Measurements from ENCODE around the gene VKORC1L1. TPM values are rescaled to one million over a fixed set of nuclear protein-coding genes. Genes with fewer than 3 reads are reported as not detected.
A peak's percentile ranks its signal among the peaks of the same experiment; 100 is the strongest.
"Not testable (repeated sequence)": the region's sequence is repeated elsewhere in the genome, so short reads cannot be mapped to it uniquely, and the experiment has no call there.

The VKORC1L1 gene
- total RNA-seq, 3 donors from 2014 or later (not counting 1 experiment from before 2014, with no cell fraction given) = 5.7 to 8.2 (median 7.1) TPM

DNA sequence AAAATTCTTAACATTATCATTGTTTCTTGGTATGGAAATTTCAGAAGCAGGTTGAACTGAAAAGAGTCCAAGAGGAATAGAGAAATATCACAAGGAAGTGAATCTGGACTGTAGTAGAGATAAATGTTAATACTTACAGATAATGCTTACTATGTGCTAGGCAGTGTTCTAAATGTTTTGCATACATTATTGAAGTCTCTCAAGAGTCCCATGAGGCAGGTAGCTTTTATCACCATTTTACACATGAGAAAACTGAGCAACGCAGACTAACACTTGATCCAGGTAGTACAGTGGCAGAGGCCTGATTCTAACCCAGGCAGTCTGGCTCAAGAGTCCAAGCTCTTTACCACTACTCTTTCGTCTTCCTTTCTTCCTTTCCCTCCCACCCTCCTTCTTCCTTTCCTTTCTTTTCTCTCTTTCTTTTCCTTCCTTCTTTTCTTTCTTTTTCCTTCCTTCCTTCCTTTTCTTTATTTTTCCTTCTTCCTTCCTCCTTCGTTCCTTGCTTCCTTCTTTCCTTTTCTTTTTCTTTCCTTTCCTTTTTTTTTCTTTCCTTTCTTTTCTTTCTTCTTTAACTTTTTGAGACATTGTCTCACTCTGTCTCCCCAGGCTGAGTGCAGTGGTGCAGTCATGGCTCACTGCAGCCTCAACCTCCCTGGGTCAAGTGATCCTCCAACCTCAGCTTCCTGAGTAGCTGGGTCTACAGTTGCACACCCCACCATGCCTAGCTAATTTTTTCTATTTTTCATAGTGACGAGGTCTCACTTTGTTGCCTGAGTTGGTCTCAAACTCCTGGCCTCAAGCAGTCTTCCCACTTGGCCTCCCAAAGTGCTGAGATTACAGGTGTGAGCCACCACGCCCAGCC lies 6.6 kb downstream of the VKORC1L1 start:
- 62% methylated on average over 4 of the region's 5 CpGs for WGBS (ENCODE audit: insufficient coverage)
- DNase-seq; H3K9me3 Mint-ChIP-seq; H3K36me3 ChIP-seq (ENCODE audit: control insufficient read depth, insufficient read depth, low read length); H3K27ac Mint-ChIP-seq; ATAC-seq; intact Hi-C loops (cut with micrococcal nuclease); H3K9me3 ChIP-seq (ENCODE audit: control insufficient read depth, insufficient read depth, low read length); H3K4me3 Mint-ChIP-seq; H3K27me3 ChIP-seq (ENCODE audit: control insufficient read depth, insufficient read depth, low read length); H3K27ac ChIP-seq (ENCODE audit: low read length); H3K27me3 Mint-ChIP-seq (ENCODE audit: low read depth in 2 of 2); H3K4me3 ChIP-seq (ENCODE audit: low read length); H3K36me3 Mint-ChIP-seq; H3K4me1 ChIP-seq (ENCODE audit: control insufficient read depth, insufficient read depth, low read length): not testable (repeated sequence)
- peaks cover 11 to 12% of the 10 kb centered on the region in 2 donors for H3K4me1 Mint-ChIP-seq

DNA sequence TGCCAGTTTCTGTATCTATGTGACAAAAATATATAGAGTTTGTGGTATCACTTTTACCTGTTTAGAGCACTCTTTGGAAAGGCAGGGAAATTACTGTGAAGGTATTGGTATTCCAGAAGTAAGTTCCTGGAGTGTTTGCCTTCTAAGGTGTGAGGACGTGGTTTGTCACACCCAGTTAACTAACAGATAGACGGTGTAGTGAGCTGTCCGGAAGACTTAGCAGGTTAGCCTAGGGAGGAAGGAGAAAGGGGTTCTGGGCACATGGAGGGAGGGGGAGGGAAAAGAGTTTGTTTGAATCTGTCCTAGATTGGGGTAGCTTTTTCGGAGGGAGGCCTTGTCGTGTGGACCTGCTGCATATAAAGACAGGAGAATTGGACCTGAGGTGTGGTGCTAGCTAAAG lies 7.4 kb downstream of the VKORC1L1 start:
- H3K4me3 Mint-ChIP-seq; DNase-seq; H3K36me3 Mint-ChIP-seq; H3K9me3 ChIP-seq (ENCODE audit: control insufficient read depth, insufficient read depth, low read length); H3K36me3 ChIP-seq (ENCODE audit: control insufficient read depth, insufficient read depth, low read length); H3K27me3 Mint-ChIP-seq (ENCODE audit: low read depth in 2 of 2); H3K9me3 Mint-ChIP-seq; intact Hi-C loops (cut with micrococcal nuclease); H3K4me3 ChIP-seq (ENCODE audit: low read length); ATAC-seq; H3K27ac ChIP-seq (ENCODE audit: low read length); H3K27me3 ChIP-seq (ENCODE audit: control insufficient read depth, insufficient read depth, low read length); H3K4me1 ChIP-seq (ENCODE audit: control insufficient read depth, insufficient read depth, low read length): not testable (repeated sequence)
- WGBS (ENCODE audit: insufficient coverage) = 80% methylated on average over 5 of the region's 5 CpGs
- peaks cover 11 to 12% of the 10 kb centered on the region in 2 donors for H3K4me1 Mint-ChIP-seq
- peak overlapping the region in 1 of 2 donors; percentile 54 for H3K27ac Mint-ChIP-seq

DNA sequence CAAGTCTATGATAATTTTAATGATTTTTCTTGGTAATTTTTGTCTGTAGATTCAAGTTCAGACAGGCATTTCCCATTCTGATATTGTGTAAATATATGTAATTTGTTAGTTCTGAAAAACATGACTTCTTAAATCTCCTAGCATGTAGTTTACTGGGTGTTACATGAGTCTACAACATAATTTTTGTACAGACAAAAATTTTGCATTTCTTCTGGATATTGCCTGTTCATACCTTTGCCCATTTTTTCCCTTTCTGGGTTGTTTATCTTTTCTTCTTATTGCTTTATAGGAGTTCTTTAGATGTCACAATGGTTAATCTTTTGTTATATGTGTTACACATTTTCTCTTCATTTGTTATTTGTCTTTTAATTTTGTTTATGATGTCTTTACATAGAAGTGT lies 12.1 kb downstream of the VKORC1L1 start:
- H3K4me1 ChIP-seq (ENCODE audit: control insufficient read depth, insufficient read depth, low read length); H3K9me3 ChIP-seq (ENCODE audit: control insufficient read depth, insufficient read depth, low read length); H3K27me3 Mint-ChIP-seq (ENCODE audit: low read depth in 2 of 2); H3K27me3 ChIP-seq (ENCODE audit: control insufficient read depth, insufficient read depth, low read length); H3K36me3 Mint-ChIP-seq; H3K9me3 Mint-ChIP-seq; ATAC-seq; intact Hi-C loops (cut with micrococcal nuclease); H3K27ac ChIP-seq (ENCODE audit: low read length); H3K36me3 ChIP-seq (ENCODE audit: control insufficient read depth, insufficient read depth, low read length); H3K27ac Mint-ChIP-seq; DNase-seq; H3K4me3 ChIP-seq (ENCODE audit: low read length); H3K4me3 Mint-ChIP-seq: not testable (repeated sequence)
- peaks cover 6 to 23% of the 10 kb centered on the region in 2 donors for H3K4me1 Mint-ChIP-seq

DNA sequence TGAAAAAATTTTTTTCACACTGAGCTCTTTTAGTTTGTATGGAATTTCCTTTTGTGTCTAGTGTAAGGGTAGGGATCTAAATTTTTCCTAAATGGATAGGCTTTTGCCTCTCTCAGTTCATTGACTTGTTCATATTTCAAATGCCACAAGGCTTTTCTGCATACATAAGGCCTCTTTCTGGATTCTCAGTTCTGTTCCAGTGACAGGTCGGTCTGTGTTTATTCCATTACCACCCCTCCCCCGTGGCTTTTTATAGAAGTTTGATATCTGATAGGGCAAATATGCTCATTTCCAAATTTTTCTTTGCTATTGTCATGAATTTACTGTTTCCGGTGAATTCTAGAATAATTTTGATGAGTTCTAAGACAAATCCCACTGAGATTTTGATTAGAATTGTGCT lies 12.7 kb downstream of the VKORC1L1 start:
- H3K4me1 ChIP-seq (ENCODE audit: control insufficient read depth, insufficient read depth, low read length); H3K27ac Mint-ChIP-seq; ATAC-seq; H3K9me3 Mint-ChIP-seq; H3K9me3 ChIP-seq (ENCODE audit: control insufficient read depth, insufficient read depth, low read length); H3K36me3 ChIP-seq (ENCODE audit: control insufficient read depth, insufficient read depth, low read length); H3K27me3 Mint-ChIP-seq (ENCODE audit: low read depth in 2 of 2); H3K36me3 Mint-ChIP-seq; H3K4me3 ChIP-seq (ENCODE audit: low read length); H3K4me3 Mint-ChIP-seq; H3K27ac ChIP-seq (ENCODE audit: low read length); DNase-seq; intact Hi-C loops (cut with micrococcal nuclease); H3K27me3 ChIP-seq (ENCODE audit: control insufficient read depth, insufficient read depth, low read length): not testable (repeated sequence)
- WGBS (ENCODE audit: insufficient coverage) = no CpG with 5 or more reads among the region's 3 CpGs
- H3K4me1 Mint-ChIP-seq = peaks cover under 1 to 18% of the 10 kb centered on the region in 2 donors

DNA sequence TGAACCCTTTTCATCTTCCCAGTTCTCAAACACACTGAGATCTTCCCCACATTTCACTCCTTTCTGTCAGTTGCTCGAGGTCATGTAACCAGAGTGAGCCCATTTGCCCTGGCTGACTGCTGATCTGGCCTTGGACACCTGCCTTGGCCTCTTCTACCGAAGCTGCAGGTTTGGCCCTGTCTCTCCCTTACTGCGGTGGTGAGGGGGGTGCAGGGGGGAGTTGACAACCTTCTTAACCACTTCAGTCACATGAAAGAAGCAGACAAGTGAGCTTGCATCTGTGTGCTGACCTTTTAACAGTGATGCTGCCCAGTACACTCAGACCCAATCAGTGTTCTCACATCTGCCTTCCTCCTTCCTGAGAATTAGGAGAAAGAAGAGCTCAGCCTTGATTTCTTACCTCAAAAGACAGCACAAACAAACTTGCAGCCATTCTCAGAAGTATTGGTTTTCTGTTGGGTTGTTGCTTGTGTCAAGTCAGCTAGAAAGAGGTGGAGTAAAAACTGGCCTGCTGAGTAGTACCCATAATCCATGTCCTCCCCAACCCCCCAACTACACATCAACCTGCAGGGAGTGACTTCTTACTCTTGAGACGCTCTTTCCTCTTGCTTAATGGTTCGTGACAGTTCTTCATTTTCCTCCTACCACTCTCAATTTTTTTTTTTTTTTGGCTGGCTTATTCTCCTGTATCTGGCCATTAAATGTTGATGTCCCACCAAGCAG lies 15.7 kb downstream of the VKORC1L1 start:
- H3K27me3 ChIP-seq (ENCODE audit: control insufficient read depth, insufficient read depth, low read length); DNase-seq; ATAC-seq; H3K27me3 Mint-ChIP-seq (ENCODE audit: low read depth in 2 of 2); H3K27ac ChIP-seq (ENCODE audit: low read length); H3K9me3 ChIP-seq (ENCODE audit: control insufficient read depth, insufficient read depth, low read length); intact Hi-C loops (cut with micrococcal nuclease); H3K4me3 ChIP-seq (ENCODE audit: low read length); H3K36me3 ChIP-seq (ENCODE audit: control insufficient read depth, insufficient read depth, low read length); H3K36me3 Mint-ChIP-seq; H3K4me3 Mint-ChIP-seq; H3K27ac Mint-ChIP-seq; H3K9me3 Mint-ChIP-seq; H3K4me1 ChIP-seq (ENCODE audit: control insufficient read depth, insufficient read depth, low read length): not testable (repeated sequence)
- 70% methylated on average over 4 of the region's 5 CpGs for WGBS (ENCODE audit: insufficient coverage)
- peaks cover 5 to 17% of the 10 kb centered on the region in 2 donors for H3K4me1 Mint-ChIP-seq

DNA sequence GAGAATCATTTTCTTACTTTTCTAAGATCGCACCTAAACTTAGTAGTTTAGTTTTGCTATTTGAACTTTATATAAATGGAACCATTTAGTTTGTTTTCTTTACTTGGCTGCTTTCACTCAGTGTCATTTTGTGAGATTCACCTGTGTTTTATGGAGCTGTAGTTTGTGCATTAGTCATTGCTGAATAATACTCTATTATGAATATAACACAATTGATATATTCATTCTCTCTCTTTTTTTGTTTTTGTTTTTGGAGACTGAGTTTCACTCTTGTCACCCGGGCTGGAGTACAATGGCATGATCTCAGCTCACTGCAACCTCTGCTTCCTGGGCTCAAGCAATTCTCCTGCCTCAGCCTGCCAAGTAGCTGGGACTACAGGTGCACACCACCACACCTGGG lies 16.8 kb downstream of the VKORC1L1 start:
- H3K36me3 Mint-ChIP-seq; H3K27me3 ChIP-seq (ENCODE audit: control insufficient read depth, insufficient read depth, low read length); H3K27ac Mint-ChIP-seq; H3K4me3 Mint-ChIP-seq; H3K27me3 Mint-ChIP-seq (ENCODE audit: low read depth in 2 of 2); intact Hi-C loops (cut with micrococcal nuclease); H3K9me3 Mint-ChIP-seq; ATAC-seq; H3K4me1 ChIP-seq (ENCODE audit: control insufficient read depth, insufficient read depth, low read length); H3K36me3 ChIP-seq (ENCODE audit: control insufficient read depth, insufficient read depth, low read length); H3K9me3 ChIP-seq (ENCODE audit: control insufficient read depth, insufficient read depth, low read length); DNase-seq; H3K27ac ChIP-seq (ENCODE audit: low read length); H3K4me3 ChIP-seq (ENCODE audit: low read length): not testable (repeated sequence)
- WGBS (ENCODE audit: insufficient coverage) = 88% methylated on average over 1 of the region's 2 CpGs
- peaks cover 5 to 17% of the 10 kb centered on the region in 2 donors for H3K4me1 Mint-ChIP-seq

Data from natural killer cell (primary cell).